Measurements from ENCODE around the gene NCAM1. TPM values are rescaled to one million over a fixed set of nuclear protein-coding genes. Genes with fewer than 3 reads are reported as not detected.

NCAM1 gene
- polyA plus RNA-seq, 1 donor (not counting 4 experiments of a cell fraction or from before 2014, with no cell fraction given): 0.04 TPM

- DNase-seq (ENCODE audit: low read depth, low spot score) (no peak), FAIRE-seq (no peak)
- dilution Hi-C loops (cut with MboI; ENCODE audit: extremely low pct_ligation_motif_present, low sequenced_read_pairs): no loop called here
- Histone ChIP-seq H3K4me2 (ENCODE audit: control insufficient read depth, extremely low read depth, insufficient read depth, low read depth, low read length) (no peak overlapping the region), H2AFZ (ENCODE audit: control insufficient read depth, low read length) (no peak overlapping the region), H3K36me3 (ENCODE audit: control insufficient read depth in 2 of 2, extremely low read depth in 1 of 2, insufficient read depth in 2 of 2, low read length in 2 of 2) (no peaks in the 10 kb centered on the region), H3K9me1 (ENCODE audit: control insufficient read depth, extremely low read depth, insufficient read depth, low read length) (no peaks in the 10 kb centered on the region), H4K20me1 (ENCODE audit: control insufficient read depth, extremely low read depth, insufficient read depth, low read length) (no peaks in the 10 kb centered on the region), H3K9me3 (ENCODE audit: control insufficient read depth, low read depth, low read length) (no peaks in the 10 kb centered on the region), H3K79me2 (ENCODE audit: control insufficient read depth, insufficient read depth, low read length) (no peaks in the 10 kb centered on the region), H3K4me1 (ENCODE audit: control insufficient read depth, extremely low read depth, insufficient read depth, low read length) (no peaks in the 10 kb centered on the region), H3K27me3 (ENCODE audit: control insufficient read depth, extremely low read depth, insufficient read depth, low read length) (no peaks in the 10 kb centered on the region), H3K27ac (ENCODE audit: control insufficient read depth, insufficient read depth, low read length) (no peak overlapping the region), H3K9ac (ENCODE audit: control insufficient read depth, extremely low read depth, insufficient read depth, low read length) (no peak overlapping the region), H3K4me3 (ENCODE audit: control insufficient read depth in 2 of 3, extremely low read depth in 1 of 3, insufficient read depth in 2 of 3, low read depth in 1 of 3, low read length in 3 of 3) (no peak overlapping the region)
- TF ChIP-seq EZH2 (IDR thresholded peaks at IDR 0.05; ENCODE audit: low read length) (no peak), CTCF (optimal IDR thresholded peaks at IDR 0.05 in 1 of 3, IDR thresholded peaks at IDR 0.05 in 1 of 3, conservative IDR thresholded peaks at IDR 0.05 in 1 of 3; ENCODE audit: extremely low read depth in 1 of 3, insufficient read depth in 2 of 3, low read length in 3 of 3) (no peak)
Measured at GRCh38 chr11:113057038-113057437, 95.8 kb downstream of the NCAM1 start.

GRCh38 chr11:113059548-113059947, 98.3 kb downstream of the NCAM1 start:
- Histone ChIP-seq H3K36me3 (ENCODE audit: control insufficient read depth in 2 of 2, extremely low read depth in 1 of 2, insufficient read depth in 2 of 2, low read length in 2 of 2) (no peaks in the 10 kb centered on the region), H3K79me2 (ENCODE audit: control insufficient read depth, insufficient read depth, low read length) (no peaks in the 10 kb centered on the region), H3K4me3 (ENCODE audit: control insufficient read depth in 2 of 3, extremely low read depth in 1 of 3, insufficient read depth in 2 of 3, low read depth in 1 of 3, low read length in 3 of 3) (no peak overlapping the region), H2AFZ (ENCODE audit: control insufficient read depth, low read length) (no peak overlapping the region), H3K4me2 (ENCODE audit: control insufficient read depth, extremely low read depth, insufficient read depth, low read depth, low read length) (no peak overlapping the region), H4K20me1 (ENCODE audit: control insufficient read depth, extremely low read depth, insufficient read depth, low read length) (no peaks in the 10 kb centered on the region), H3K9me3 (ENCODE audit: control insufficient read depth, low read depth, low read length) (no peaks in the 10 kb centered on the region), H3K9ac (ENCODE audit: control insufficient read depth, extremely low read depth, insufficient read depth, low read length) (no peak overlapping the region), H3K4me1 (ENCODE audit: control insufficient read depth, extremely low read depth, insufficient read depth, low read length) (no peaks in the 10 kb centered on the region), H3K27ac (ENCODE audit: control insufficient read depth, insufficient read depth, low read length) (no peak overlapping the region), H3K9me1 (ENCODE audit: control insufficient read depth, extremely low read depth, insufficient read depth, low read length) (no peaks in the 10 kb centered on the region), H3K27me3 (ENCODE audit: control insufficient read depth, extremely low read depth, insufficient read depth, low read length) (no peaks in the 10 kb centered on the region)
- dilution Hi-C loops (cut with MboI; ENCODE audit: extremely low pct_ligation_motif_present, low sequenced_read_pairs): no loop called here
- FAIRE-seq (no peak), DNase-seq (ENCODE audit: low read depth, low spot score) (no peak)
- TF ChIP-seq EZH2 (IDR thresholded peaks at IDR 0.05; ENCODE audit: low read length) (no peak), CTCF (optimal IDR thresholded peaks at IDR 0.05 in 1 of 3, IDR thresholded peaks at IDR 0.05 in 1 of 3, conservative IDR thresholded peaks at IDR 0.05 in 1 of 3; ENCODE audit: extremely low read depth in 1 of 3, insufficient read depth in 2 of 3, low read length in 3 of 3) (no peak)
